Kidney epithelial cell (primary cell): Measurements from ENCODE around the gene INPP5A. TPM values are rescaled to one million over a fixed set of nuclear protein-coding genes. Genes with fewer than 3 reads are reported as not detected.
"Not testable (repeated sequence)": the region's sequence is repeated elsewhere in the genome, so short reads cannot be mapped to it uniquely, and the experiment has no call there.

Experiments
- DNase-seq: peaks from one replicate; pipeline ENCODE4 v3.0.0-alpha.2; 2010; ENCODE audit warnings: low read depth
- H3K27me3 ChIP-seq: 2 replicates; pipeline ENCODE4 v1.6.0; 2011; ENCODE audit warnings: low read length; ENCODE audit not compliant: control insufficient read depth, insufficient read depth
- H3K36me3 ChIP-seq: 2 replicates; pipeline ENCODE4 v1.5.1; 2011; ENCODE audit warnings: low read length; ENCODE audit not compliant: control insufficient read depth, insufficient read depth
- H3K4me3 ChIP-seq: 2 replicates; pipeline ENCODE4 v1.5.1; 2011; ENCODE audit warnings: low read depth, mild to moderate bottlenecking, control low read depth, low read length
- total RNA-seq: library from RNA; depleted of rRNA; stranded (reverse); fragments of >200 nt; gene quantifications from 2 replicates; pipeline ENCODE4 v1.2.3, GENCODE V29; 2015
- TF ChIP-seq, protein P1 (sequence below): IDR thresholded peaks from 2 replicates; pipeline ENCODE4 v1.5.1; 2011; ENCODE audit warnings: mild to moderate bottlenecking, moderate library complexity, low read length, control low read depth, inconsistent platforms; ENCODE audit not compliant: insufficient read depth, poor library complexity, severe bottlenecking

The INPP5A gene
- total RNA-seq, 1 donor from 2014 or later, result 45.1 TPM

DNA sequence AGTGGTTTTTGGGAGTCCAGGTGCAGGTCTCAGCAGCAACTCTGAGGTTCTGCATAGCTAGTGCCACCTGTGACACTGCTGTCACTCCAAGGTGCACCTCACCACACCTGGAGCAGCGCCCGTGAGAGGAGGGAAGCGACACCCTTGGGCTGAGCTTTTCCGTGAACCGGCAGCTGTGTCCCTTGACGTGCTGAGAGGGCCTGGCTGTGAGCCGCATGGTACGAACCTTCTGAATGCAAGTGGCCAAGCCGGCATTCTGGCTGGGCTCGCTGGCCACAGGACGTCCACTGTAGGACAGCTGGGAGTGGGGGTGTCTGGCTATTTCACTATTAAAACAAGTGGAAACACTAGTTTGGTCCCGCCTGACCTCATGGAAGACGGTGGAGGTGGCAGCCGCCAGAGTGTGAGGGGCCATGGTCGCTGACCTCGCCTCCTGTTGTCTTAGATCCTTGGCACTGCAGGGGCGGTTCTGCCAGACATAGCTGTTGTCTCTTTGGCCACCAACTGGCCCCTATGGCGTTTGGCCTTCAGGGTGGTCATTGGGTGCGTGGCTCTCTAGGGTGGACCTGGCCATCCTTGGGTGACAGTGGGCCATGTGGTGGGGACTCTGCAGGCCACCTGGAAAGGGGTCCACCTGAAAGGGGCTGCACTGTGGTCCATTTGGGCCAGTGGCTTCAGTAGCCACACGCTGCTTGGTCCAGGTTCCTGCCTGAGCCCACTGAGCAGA lies 12.9 kb downstream of the INPP5A start:
- no peaks in the 10 kb centered on the region for H3K27me3 ChIP-seq
- TF ChIP-seq, protein P1, sequence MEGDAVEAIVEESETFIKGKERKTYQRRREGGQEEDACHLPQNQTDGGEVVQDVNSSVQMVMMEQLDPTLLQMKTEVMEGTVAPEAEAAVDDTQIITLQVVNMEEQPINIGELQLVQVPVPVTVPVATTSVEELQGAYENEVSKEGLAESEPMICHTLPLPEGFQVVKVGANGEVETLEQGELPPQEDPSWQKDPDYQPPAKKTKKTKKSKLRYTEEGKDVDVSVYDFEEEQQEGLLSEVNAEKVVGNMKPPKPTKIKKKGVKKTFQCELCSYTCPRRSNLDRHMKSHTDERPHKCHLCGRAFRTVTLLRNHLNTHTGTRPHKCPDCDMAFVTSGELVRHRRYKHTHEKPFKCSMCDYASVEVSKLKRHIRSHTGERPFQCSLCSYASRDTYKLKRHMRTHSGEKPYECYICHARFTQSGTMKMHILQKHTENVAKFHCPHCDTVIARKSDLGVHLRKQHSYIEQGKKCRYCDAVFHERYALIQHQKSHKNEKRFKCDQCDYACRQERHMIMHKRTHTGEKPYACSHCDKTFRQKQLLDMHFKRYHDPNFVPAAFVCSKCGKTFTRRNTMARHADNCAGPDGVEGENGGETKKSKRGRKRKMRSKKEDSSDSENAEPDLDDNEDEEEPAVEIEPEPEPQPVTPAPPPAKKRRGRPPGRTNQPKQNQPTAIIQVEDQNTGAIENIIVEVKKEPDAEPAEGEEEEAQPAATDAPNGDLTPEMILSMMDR, result no peak

DNA sequence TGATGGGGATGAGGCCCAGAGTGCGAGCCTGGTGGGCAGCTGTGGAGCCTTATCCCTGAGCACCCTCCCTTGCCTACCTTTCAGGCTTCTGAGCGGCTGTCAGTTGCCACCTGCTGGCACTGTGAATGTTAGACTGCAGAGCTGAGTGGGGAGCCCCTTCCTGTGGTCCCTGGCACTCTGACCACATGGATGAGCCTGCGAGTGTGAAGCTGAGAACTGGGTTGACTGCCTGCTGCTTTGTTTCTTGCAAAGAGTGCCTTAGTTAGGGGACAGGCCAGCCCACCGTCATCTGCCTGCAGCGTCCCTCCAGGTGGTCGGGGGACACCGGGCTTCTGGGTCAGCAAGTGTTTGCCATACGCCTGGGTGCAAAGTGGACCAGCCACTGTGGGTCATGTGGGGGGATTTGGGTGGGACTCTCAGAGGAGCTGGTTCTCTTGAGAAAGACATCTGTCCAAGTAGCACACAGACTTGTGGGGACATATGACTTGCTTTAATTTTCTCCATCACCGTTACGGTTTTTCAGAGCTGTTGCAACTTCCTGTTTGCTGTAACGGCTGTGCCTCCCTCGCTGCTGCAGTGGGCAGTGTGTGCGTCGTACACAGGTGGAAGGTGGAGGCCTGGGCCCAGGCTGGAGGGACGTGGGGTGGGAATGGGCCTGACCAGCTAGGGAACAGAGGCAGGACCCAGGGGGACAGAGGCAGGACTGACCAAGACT lies 13.7 kb downstream of the INPP5A start:
- no peak for DNase-seq
- H3K36me3 ChIP-seq, result no peaks in the 10 kb centered on the region
- TF ChIP-seq, protein P1, result no peak
- H3K4me3 ChIP-seq, result no peak overlapping the region
- no peaks in the 10 kb centered on the region for H3K27me3 ChIP-seq

More for the DNA sequence above, 12.9 kb downstream of the INPP5A start:
- no peaks in the 10 kb centered on the region for H3K36me3 ChIP-seq
- H3K4me3 ChIP-seq, result no peak overlapping the region
- DNase-seq, result no peak

DNA sequence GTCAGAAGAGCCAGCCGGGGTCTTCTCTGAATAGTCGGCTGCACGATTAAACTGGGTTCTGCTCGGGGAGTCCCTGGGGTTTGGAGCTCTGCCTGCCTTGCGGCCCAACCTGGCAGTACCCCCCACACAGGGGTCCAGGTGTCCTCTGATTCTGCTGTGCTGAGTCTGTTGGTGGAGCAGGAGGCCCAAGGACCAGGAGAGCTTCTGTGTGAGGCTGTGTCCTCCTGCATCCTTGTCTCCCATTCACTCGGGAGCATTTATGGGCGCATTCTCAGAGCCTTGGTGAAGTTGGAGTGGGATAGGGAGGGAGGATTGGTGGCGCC lies 14.2 kb downstream of the INPP5A start:
- Histone ChIP-seq H3K27me3 (no peaks in the 10 kb centered on the region), H3K4me3 (no peak overlapping the region), H3K36me3 (no peaks in the 10 kb centered on the region)
- DNase-seq, result no peak
- TF ChIP-seq, protein P1, result no peak

DNA sequence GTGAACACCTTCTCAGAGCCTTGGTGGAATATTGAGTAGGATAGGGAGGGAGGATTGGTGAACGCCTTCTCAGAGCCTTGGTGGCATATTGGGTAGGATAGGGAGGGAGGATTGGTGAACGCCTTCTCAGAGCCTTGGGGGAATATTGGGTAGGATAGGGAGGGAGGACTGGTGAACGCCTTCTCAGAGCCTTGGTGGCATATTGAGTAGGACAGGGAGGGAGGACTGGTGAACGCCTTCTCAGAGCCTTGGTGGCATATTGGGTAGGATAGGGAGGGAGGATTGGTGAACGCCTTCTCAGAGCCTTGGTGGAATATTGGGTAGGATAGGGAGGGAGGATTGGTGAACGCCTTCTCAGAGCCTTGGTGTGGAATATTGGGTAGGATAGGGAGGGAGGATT lies 15.0 kb downstream of the INPP5A start:
- not testable (repeated sequence) for DNase-seq, H3K4me3 ChIP-seq, H3K36me3 ChIP-seq, H3K27me3 ChIP-seq

DNA sequence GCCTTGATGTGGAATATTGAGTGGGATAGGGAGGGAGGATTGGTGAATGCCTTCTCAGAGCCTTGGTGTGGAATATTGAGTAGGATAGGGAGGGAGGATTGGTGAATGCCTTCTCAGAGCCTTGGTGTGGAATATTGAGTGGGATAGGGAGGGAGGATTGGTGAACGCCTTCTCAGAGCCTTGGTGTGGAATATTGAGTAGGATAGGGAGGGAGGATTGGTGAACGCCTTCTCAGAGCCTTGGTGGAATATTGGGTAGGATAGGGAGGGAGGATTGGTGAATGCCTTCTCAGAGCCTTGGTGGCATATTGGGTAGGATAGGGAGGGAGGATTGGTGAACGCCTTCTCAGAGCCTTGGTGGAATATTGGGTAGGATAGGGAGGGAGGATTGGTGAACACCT lies 16.0 kb downstream of the INPP5A start:
- not testable (repeated sequence) for H3K27me3 ChIP-seq, H3K4me3 ChIP-seq, DNase-seq, H3K36me3 ChIP-seq

DNA sequence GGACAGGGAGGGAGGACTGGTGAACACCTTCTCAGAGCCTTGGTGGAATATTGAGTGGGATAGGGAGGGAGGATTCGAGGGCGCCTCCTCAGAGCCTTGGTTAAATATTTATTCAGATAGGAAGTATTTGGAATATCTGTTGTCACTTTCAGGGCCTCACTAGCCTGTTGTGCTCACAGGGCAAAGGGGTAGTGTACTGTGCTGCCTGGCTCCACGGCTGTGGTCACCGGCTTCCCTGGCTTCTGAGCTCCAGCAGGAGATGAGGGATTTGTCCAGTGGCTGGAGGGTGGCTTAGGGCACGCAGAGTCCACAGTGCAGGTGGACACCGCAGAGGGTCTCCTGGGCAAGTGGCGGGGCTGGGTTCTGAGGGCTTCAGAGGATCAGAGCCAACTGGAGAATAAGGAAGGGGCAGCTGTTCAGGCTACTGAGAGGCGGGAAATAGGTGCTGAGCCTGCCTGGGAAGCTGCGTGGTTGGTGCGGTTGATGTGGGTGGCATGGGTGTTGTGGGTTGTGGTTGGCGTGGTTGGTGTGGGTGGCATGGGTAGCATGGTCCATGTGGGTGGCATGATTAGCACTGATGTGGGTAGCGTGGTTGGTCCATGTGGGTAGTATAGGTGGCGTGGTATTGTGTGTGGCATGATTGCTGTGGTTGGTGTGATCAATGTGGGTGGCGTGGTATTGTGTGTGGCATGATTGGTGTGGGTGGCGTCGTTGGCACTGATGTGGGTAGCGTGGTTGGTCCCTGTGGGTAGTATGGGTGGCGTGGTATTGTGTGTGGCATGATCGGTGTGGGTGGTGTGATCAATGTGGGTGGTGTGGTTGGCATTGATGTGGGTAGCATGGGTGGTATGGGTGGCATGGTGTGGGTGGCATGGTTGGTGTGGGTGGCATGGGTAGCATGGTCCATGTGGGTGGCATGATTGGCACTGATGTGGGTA lies 16.7 kb downstream of the INPP5A start:
- H3K36me3 ChIP-seq, result no peaks in the 10 kb centered on the region
- H3K27me3 ChIP-seq, result no peaks in the 10 kb centered on the region
- TF ChIP-seq, protein P1, result no peak
- no peak for DNase-seq
- no peak overlapping the region for H3K4me3 ChIP-seq
